ENCODE results near the gene LMAN2. TPM values are rescaled to one million over a fixed set of nuclear protein-coding genes. Genes with fewer than 3 reads are reported as not detected.

Gene LMAN2
- total RNA-seq, 6 donors from 2014 or later = 134 to 263 (median 177) TPM

- TF ChIP-seq POLR2A (IDR thresholded peaks at IDR 0.05) (no peak), EP300 (IDR thresholded peaks at IDR 0.05) (no peak), POLR2AphosphoS5 (IDR thresholded peaks at IDR 0.05) (no peak)
- TF ChIP-seq, protein P1, sequence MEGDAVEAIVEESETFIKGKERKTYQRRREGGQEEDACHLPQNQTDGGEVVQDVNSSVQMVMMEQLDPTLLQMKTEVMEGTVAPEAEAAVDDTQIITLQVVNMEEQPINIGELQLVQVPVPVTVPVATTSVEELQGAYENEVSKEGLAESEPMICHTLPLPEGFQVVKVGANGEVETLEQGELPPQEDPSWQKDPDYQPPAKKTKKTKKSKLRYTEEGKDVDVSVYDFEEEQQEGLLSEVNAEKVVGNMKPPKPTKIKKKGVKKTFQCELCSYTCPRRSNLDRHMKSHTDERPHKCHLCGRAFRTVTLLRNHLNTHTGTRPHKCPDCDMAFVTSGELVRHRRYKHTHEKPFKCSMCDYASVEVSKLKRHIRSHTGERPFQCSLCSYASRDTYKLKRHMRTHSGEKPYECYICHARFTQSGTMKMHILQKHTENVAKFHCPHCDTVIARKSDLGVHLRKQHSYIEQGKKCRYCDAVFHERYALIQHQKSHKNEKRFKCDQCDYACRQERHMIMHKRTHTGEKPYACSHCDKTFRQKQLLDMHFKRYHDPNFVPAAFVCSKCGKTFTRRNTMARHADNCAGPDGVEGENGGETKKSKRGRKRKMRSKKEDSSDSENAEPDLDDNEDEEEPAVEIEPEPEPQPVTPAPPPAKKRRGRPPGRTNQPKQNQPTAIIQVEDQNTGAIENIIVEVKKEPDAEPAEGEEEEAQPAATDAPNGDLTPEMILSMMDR (IDR thresholded peaks at IDR 0.05) = no peak
- 89 to 94% methylated on average over 3 to 7 of the region's 7 CpGs for WGBS, 2 donors
- ATAC-seq (ENCODE audit: low FRiP score in 2 of 2) = no peak
- no peak overlapping the region for H3K4me3 ChIP-seq
- H3K27me3 ChIP-seq = no peaks in the 10 kb centered on the region
- peaks cover 0 to 12% (median 7%) of the 10 kb centered on the region in 4 donors for H3K4me1 ChIP-seq
- H3K27ac ChIP-seq = no peak overlapping the region
- no peaks in the 10 kb centered on the region for H3K9me3 ChIP-seq
- peaks cover 45 to 89% (median 80%) of the 10 kb centered on the region in 4 donors for H3K36me3 ChIP-seq
- no peak for DNase-seq
Observed at GRCh38 chr5:177335701-177336065, 15.8 kb downstream of the LMAN2 start.

DNA sequence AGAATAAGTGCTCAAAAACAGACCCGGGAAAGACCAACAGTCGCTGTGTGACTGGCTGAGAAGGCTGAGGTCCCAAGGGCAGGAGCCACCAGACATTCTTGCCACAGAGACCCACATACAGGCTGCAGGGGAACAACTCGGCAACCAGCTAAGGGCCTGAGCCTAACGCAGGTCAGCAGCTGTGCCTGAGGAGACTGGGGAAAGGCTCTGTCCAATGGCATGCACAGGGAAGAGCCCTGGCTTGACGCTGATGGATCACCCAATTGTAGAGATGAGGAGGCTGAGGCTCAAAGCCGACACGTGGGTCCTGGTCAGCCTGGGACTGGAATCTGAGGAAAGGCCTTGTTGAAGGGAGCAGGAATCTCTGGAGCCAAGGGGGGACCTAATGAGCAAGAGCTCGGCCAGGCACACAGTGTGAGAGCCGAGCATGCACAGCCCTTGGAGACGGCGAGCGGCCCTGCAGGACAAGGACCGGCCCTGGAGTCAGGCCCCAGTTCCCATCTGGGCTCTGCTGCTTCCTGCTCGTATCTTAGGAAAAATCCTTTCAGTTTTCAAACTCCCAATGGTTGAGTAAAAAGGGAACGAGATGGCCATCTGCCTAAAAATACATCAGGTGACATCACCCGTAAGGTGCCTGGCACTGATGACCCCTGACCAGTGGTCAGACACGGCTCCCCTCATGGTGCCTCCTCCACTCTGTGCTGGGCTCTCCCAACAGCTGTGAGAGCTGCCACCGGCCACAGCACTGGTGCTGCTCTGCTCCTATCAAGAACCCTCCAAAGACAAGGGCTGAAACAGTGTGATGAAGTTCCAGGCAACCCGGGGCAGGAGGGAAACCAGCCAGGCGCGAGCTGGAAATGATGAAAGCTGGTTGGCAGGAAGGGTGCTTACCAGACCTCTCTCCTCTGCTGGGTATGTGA, 16.4 kb downstream of the LMAN2 start:
- no peak overlapping the region for H3K27ac ChIP-seq
- 89 to 93% methylated on average over 13 to 21 of the region's 21 CpGs for WGBS, 2 donors
- H3K4me1 ChIP-seq = peaks cover 0 to 12% (median 6%) of the 10 kb centered on the region in 4 donors
- ATAC-seq (ENCODE audit: low FRiP score in 2 of 2) (no peak), DNase-seq (no peak)
- no peak overlapping the region for H3K4me3 ChIP-seq
- no peaks in the 10 kb centered on the region for H3K27me3 ChIP-seq
- H3K9me3 ChIP-seq = no peaks in the 10 kb centered on the region
- peaks cover 45 to 94% (median 83%) of the 10 kb centered on the region in 4 donors for H3K36me3 ChIP-seq
- TF ChIP-seq, protein P1 (IDR thresholded peaks at IDR 0.05) = no peak
- TF ChIP-seq EP300 (IDR thresholded peaks at IDR 0.05) (no peak), POLR2A (IDR thresholded peaks at IDR 0.05) (no peak), POLR2AphosphoS5 (IDR thresholded peaks at IDR 0.05) (no peak)

- WGBS, 2 donors = 80 to 87% methylated on average over 2 to 13 of the region's 15 CpGs
- Histone ChIP-seq H3K4me3 (no peak overlapping the region), H3K4me1 (peaks cover 0 to 5% (median under 1%) of the 10 kb centered on the region in 4 donors), H3K27ac (no peak overlapping the region), H3K9me3 (no peaks in the 10 kb centered on the region), H3K36me3 (peaks cover 45 to 99% (median 86%) of the 10 kb centered on the region in 4 donors), H3K27me3 (no peaks in the 10 kb centered on the region)
- ATAC-seq (ENCODE audit: low FRiP score in 2 of 2) = no peak
- no peak for DNase-seq
- TF ChIP-seq, protein P1 (IDR thresholded peaks at IDR 0.05) = no peak
- no peak for TF ChIP-seq POLR2A (IDR thresholded peaks at IDR 0.05)
- no peak for TF ChIP-seq EP300 (IDR thresholded peaks at IDR 0.05)
- no peak for TF ChIP-seq POLR2AphosphoS5 (IDR thresholded peaks at IDR 0.05)
Observed at GRCh38 chr5:177334155-177334551, 17.3 kb downstream of the LMAN2 start.

DNA sequence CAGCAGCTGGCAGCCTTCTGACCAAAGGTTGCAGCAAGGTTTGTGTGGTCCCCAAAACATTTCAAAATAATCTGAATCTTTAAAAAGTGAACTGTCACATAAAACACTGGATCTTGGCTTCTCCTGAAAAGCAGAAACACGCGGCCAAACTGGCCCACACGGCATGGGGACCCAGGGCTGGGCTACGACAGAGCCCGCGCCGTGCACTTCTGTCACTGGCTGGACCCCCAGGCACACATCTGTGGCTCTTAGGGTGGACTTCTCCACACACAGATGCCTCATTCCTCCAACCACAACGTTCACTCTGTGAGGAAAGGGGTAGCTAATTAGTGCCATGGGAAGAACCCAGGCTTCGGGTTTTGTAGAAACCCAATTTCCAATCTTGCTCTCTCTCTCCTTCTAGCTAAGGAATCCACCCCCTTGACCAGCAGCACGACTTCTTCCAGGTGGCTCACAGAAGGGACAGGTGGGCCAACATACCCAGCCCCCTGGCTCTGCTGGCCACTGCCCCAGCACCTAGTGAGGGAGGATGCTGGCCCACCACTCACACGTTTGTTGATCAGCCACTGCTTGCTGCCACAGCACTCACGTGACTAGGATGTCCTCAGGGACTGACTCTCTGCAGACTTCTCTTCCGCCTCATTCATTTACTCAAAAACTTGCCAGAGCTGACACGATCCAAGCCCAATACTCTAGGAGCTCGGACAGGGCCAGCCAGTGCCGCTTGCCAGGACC, 17.9 kb downstream of the LMAN2 start:
- Histone ChIP-seq H3K36me3 (peaks cover 45 to 95% (median 83%) of the 10 kb centered on the region in 4 donors), H3K4me1 (no peaks in the 10 kb centered on the region), H3K9me3 (no peaks in the 10 kb centered on the region), H3K27me3 (no peaks in the 10 kb centered on the region), H3K27ac (no peak overlapping the region), H3K4me3 (no peak overlapping the region)
- DNase-seq (no peak), ATAC-seq (ENCODE audit: low FRiP score in 2 of 2) (no peak)
- TF ChIP-seq POLR2A (IDR thresholded peaks at IDR 0.05) (no peak), POLR2AphosphoS5 (IDR thresholded peaks at IDR 0.05) (no peak), EP300 (IDR thresholded peaks at IDR 0.05) (no peak)
- TF ChIP-seq, protein P1 (IDR thresholded peaks at IDR 0.05) = no peak
- WGBS, 2 donors = 91 to 93% methylated on average over 14 to 16 of the region's 16 CpGs
